ENCODE data around the gene TEX19. TPM values are rescaled to one million over a fixed set of nuclear protein-coding genes. Genes with fewer than 3 reads are reported as not detected.
A peak's percentile ranks its signal among the peaks of the same experiment; 100 is the strongest.
"Not testable (repeated sequence)": the region's sequence is repeated elsewhere in the genome, so short reads cannot be mapped to it uniquely, and the experiment has no call there.

The TEX19 gene
- polyA plus RNA-seq, 3 donors = 0.06 TPM; not detected in 2

- no peak for DNase-seq
Measured at GRCh38 chr17:82334204-82334621, 24.8 kb upstream of the TEX19 start.

GRCh38 chr17:82334622-82335394, 24.2 kb upstream of the TEX19 start:
- DNase-seq = no peak

GRCh38 chr17:82338858-82339633, 20.0 kb upstream of the TEX19 start:
- no peak for DNase-seq

- DNase-seq = no peak
Measured at GRCh38 chr17:82339634-82340580, 19.1 kb upstream of the TEX19 start.

GRCh38 chr17:82342361-82343079, 16.5 kb upstream of the TEX19 start:
- no peak for DNase-seq

- DNase-seq = no peak
Measured at GRCh38 chr17:82343560-82343959, 15.5 kb upstream of the TEX19 start.

- no peak for DNase-seq
Measured at GRCh38 chr17:82344175-82344907, 14.7 kb upstream of the TEX19 start.

GRCh38 chr17:82345151-82345976, 13.7 kb upstream of the TEX19 start:
- DNase-seq = no peak

GRCh38 chr17:82346342-82347300, 12.4 kb upstream of the TEX19 start:
- no peak for DNase-seq

- not testable (repeated sequence) for DNase-seq
Measured at GRCh38 chr17:82347994-82348393, 11.1 kb upstream of the TEX19 start.

GRCh38 chr17:82348434-82348833, 10.6 kb upstream of the TEX19 start:
- DNase-seq = no peak

- DNase-seq = no peak
Measured at GRCh38 chr17:82348866-82349265, 10.2 kb upstream of the TEX19 start.

GRCh38 chr17:82349287-82349701, 9.8 kb upstream of the TEX19 start:
- DNase-seq = no peak

GRCh38 chr17:82350182-82351030, 8.6 kb upstream of the TEX19 start:
- no peak for DNase-seq

- DNase-seq = no peak
Measured at GRCh38 chr17:82351254-82351712, 7.8 kb upstream of the TEX19 start.

GRCh38 chr17:82351713-82352488, 7.1 kb upstream of the TEX19 start:
- DNase-seq = peak; percentile 85

GRCh38 chr17:82353484-82353883, 5.6 kb upstream of the TEX19 start:
- DNase-seq = no peak

Data from renal pelvis (tissue), 4 donors.